CD4-positive, alpha-beta T cell treated with Interleukin-6 for 4 hours (primary cell): ENCODE data around the gene MAP3K13.
A peak's percentile ranks its signal among the peaks of the same experiment; 100 is the strongest.
"Not testable (repeated sequence)": the region's sequence is repeated elsewhere in the genome, so short reads cannot be mapped to it uniquely, and the experiment has no call there.

Source experiments
- DNase-seq: peaks from one replicate; pipeline ENCODE4 v3.0.0-alpha.2; 2020; ENCODE audit warnings: mixed read lengths

MAP3K13 gene

GRCh38 chr3:185341616-185342458, 21.1 kb upstream of the MAP3K13 start:
- no peak for DNase-seq

GRCh38 chr3:185342459-185343174, 20.3 kb upstream of the MAP3K13 start:
- DNase-seq: no peak

GRCh38 chr3:185347399-185347798, 15.5 kb upstream of the MAP3K13 start:
- DNase-seq: no peak

- DNase-seq: no peak
Observed at GRCh38 chr3:185350841-185351240, 12.1 kb upstream of the MAP3K13 start.

GRCh38 chr3:185351396-185351795, 11.5 kb upstream of the MAP3K13 start:
- no peak for DNase-seq

GRCh38 chr3:185353225-185353624, 9.7 kb upstream of the MAP3K13 start:
- DNase-seq: no peak

GRCh38 chr3:185353823-185354614, 8.9 kb upstream of the MAP3K13 start:
- peak; percentile 54 for DNase-seq

- no peak for DNase-seq
Observed at GRCh38 chr3:185356499-185356898, 6.4 kb upstream of the MAP3K13 start.

GRCh38 chr3:185361920-185362319, 1.0 kb upstream of the MAP3K13 start:
- DNase-seq: no peak

- DNase-seq: no peak
Observed at GRCh38 chr3:185363662-185364203, 797 bp downstream of the MAP3K13 start.

- no peak for DNase-seq
Observed at GRCh38 chr3:185365291-185366073, 2.5 kb downstream of the MAP3K13 start.

- no peak for DNase-seq
Observed at GRCh38 chr3:185366074-185366335, 3.1 kb downstream of the MAP3K13 start.

GRCh38 chr3:185366913-185367312, 4.0 kb downstream of the MAP3K13 start:
- no peak for DNase-seq

- DNase-seq: not testable (repeated sequence)
Observed at GRCh38 chr3:185370349-185370748, 7.4 kb downstream of the MAP3K13 start.

GRCh38 chr3:185371306-185372074, 8.6 kb downstream of the MAP3K13 start:
- DNase-seq: no peak

GRCh38 chr3:185381320-185382058, 18.6 kb downstream of the MAP3K13 start:
- no peak for DNase-seq

GRCh38 chr3:185382154-185382553, 19.2 kb downstream of the MAP3K13 start:
- no peak for DNase-seq

GRCh38 chr3:185386515-185386914, 23.6 kb downstream of the MAP3K13 start:
- not testable (repeated sequence) for DNase-seq

GRCh38 chr3:185387646-185388045, 24.7 kb downstream of the MAP3K13 start:
- DNase-seq: no peak

GRCh38 chr3:185393055-185393454, 30.1 kb downstream of the MAP3K13 start:
- no peak for DNase-seq

- DNase-seq: no peak
Observed at GRCh38 chr3:185397676-185398075, 34.7 kb downstream of the MAP3K13 start.
